HepG2 (cell line): ENCODE results near the gene IRS2. TPM values are rescaled to one million over a fixed set of nuclear protein-coding genes. Genes with fewer than 3 reads are reported as not detected.

ENCODE experiments used
- ATAC-seq: fragments of 200-7000 bp; cut with Tn5 transposase; 3 replicates; pipeline ENCODE4 v1.9.1; 2020; ENCODE audit warnings: mild to moderate bottlenecking, moderate library complexity
- BruUV-seq: library from RNA; stranded (reverse); fragments of 400-500 nt; replicated peaks from 2 replicates; lab custom pipeline; 2021; lab: Mats Ljungman, UMichigan
- CTCF ChIA-PET: fragments of 300-600 bp; formaldehyde crosslinking; extraction: SDS; loops from one replicate; lab custom pipeline; 2021; ENCODE audit warnings: low total read pairs, inconsistent platforms, low intra/inter-chr PET ratio; lab: Yijun Ruan, JAX
- POLR2A ChIA-PET: fragments of 350-600 bp; sonication (Branson Sonifier 250); formaldehyde crosslinking; loops from one replicate; lab custom pipeline; 2020; ENCODE audit warnings: antibody characterized with exemption, inconsistent platforms; lab: Yijun Ruan, JAX
- DNase-seq: peaks from one replicate; pipeline ENCODE4 v3.0.0-alpha.2; 2015; ENCODE audit warnings: low spot score
- FAIRE-seq: peaks from 3 replicates; lab custom pipeline; 2011; peaks lifted over from hg19 to GRCh38; lab: Jason Lieb, UNC
- H2AFZ ChIP-seq: one replicate; pipeline ENCODE4 v1.6.1; 2011; ENCODE audit warnings: low read length, inconsistent platforms
- H3K27ac ChIP-seq: fragments of 300-600 bp; 3 replicates; pipeline ENCODE4 v1.8.0; 2011; ENCODE audit warnings: mixed run types, mild to moderate bottlenecking, mixed read lengths, low read length, inconsistent platforms; ENCODE audit not compliant: insufficient read depth; ENCODE audit errors: extremely low read length
- H3K27me3 ChIP-seq, 2 experiments: fragments of 200-600 bp in 1 of 2; 2 replicates in 1 of 2; 3 replicates in 1 of 2; pipeline versions ENCODE4 v1.6.0 to v1.8.0; 2011; ENCODE audit warnings: low read length in 2 of 2, mild to moderate bottlenecking in 2 of 2, moderate library complexity in 2 of 2, inconsistent platforms in 1 of 2; ENCODE audit not compliant: insufficient read depth in 2 of 2, control insufficient read depth in 1 of 2
- H3K36me3 ChIP-seq, 2 experiments: fragments of 200-600 bp in 1 of 2; replicated peaks in 1 of 2; 2 replicates in 1 of 2; 3 replicates in 1 of 2; pipeline versions ENCODE4 v1.5.1 to v1.8.0; 2011; ENCODE audit warnings: low read length in 2 of 2, inconsistent platforms in 1 of 2; ENCODE audit not compliant: insufficient read depth in 2 of 2, control insufficient read depth in 1 of 2
- H3K4me1 ChIP-seq: 2 replicates; pipeline ENCODE4 v1.5.1; 2012; ENCODE audit warnings: low read length, inconsistent platforms; ENCODE audit not compliant: insufficient read depth
- H3K4me2 ChIP-seq: 2 replicates; pipeline ENCODE4 v1.6.0; 2011; ENCODE audit warnings: low read depth, low read length, inconsistent platforms
- H3K4me3 ChIP-seq, 3 experiments: fragments of 200-600 bp in 1 of 3; sonication (generic), shearing (Covaris generic) in 1 of 3; replicated peaks in 1 of 3; 2 replicates each; pipeline ENCODE4 v1.5.1; 2011 to 2016; ENCODE audit warnings: low read length in 3 of 3, inconsistent platforms in 2 of 3, low read depth in 2 of 3, mild to moderate bottlenecking in 2 of 3, control low read depth in 1 of 3, mixed read lengths in 1 of 3; ENCODE audit not compliant: insufficient read depth in 1 of 3
- H3K79me2 ChIP-seq: one replicate; pipeline ENCODE4 v1.6.1; 2011; ENCODE audit warnings: low read length, inconsistent platforms; ENCODE audit not compliant: insufficient read depth
- H3K9ac ChIP-seq: 2 replicates; pipeline ENCODE4 v1.6.0; 2011; ENCODE audit warnings: mild to moderate bottlenecking, low read depth, low read length, inconsistent platforms; ENCODE audit not compliant: insufficient read depth
- H3K9me3 ChIP-seq: 2 replicates; pipeline ENCODE4 v1.5.1; 2012; ENCODE audit warnings: mild to moderate bottlenecking, low read length
- H4K20me1 ChIP-seq: 2 replicates; pipeline ENCODE4 v1.6.0; 2011; ENCODE audit warnings: inconsistent platforms, mild to moderate bottlenecking, low read length, moderate library complexity; ENCODE audit not compliant: insufficient read depth
- ARNT2 ChIP-seq: sonication (generic); formaldehyde crosslinking; IDR thresholded peaks from 2 replicates; pipeline ENCODE4 v1.8.0; 2022; ENCODE audit warnings: mild to moderate bottlenecking, low read depth, missing genetic modification reagents, moderate library complexity
- ETV6 ChIP-seq: sonication (generic); formaldehyde crosslinking; conservative IDR thresholded peaks from 2 replicates; pipeline ENCODE4 v1.4.0; 2020; ENCODE audit warnings: missing genetic modification reagents
- GPN1 ChIP-seq: sonication (generic); formaldehyde crosslinking; IDR thresholded peaks from 2 replicates; pipeline ENCODE4 v1.5.1; 2020; ENCODE audit warnings: missing genetic modification reagents, borderline replicate concordance
- HNRNPK ChIP-seq: fragments of 200-400 bp; formaldehyde crosslinking; IDR thresholded peaks from 2 replicates; pipeline ENCODE4 v1.6.1; 2018; ENCODE audit warnings: low read length, low read depth, moderate library complexity, mild to moderate bottlenecking; ENCODE audit not compliant: poor library complexity, severe bottlenecking
- JUNB ChIP-seq: sonication (generic); formaldehyde crosslinking; IDR thresholded peaks from 2 replicates; pipeline ENCODE4 v1.8.0; 2022; ENCODE audit warnings: missing genetic modification reagents, mild to moderate bottlenecking, borderline replicate concordance
- KAT7 ChIP-seq: IDR thresholded peaks from 2 replicates; pipeline ENCODE4 v1.6.1; 2018; ENCODE audit warnings: borderline replicate concordance, missing compliant biosample characterization
- MTA3 ChIP-seq: sonication (generic); formaldehyde crosslinking; IDR thresholded peaks from 2 replicates; pipeline ENCODE4 v1.4.0; 2020; ENCODE audit warnings: missing genetic modification reagents
- TARDBP ChIP-seq: sonication (generic); formaldehyde crosslinking; IDR thresholded peaks from 2 replicates; pipeline ENCODE4 v1.8.0; 2022; ENCODE audit warnings: mild to moderate bottlenecking, missing genetic modification reagents
- ZC3H13 ChIP-seq: sonication (generic); formaldehyde crosslinking; IDR thresholded peaks from 2 replicates; pipeline ENCODE4 v1.8.1; 2023; ENCODE audit warnings: mild to moderate bottlenecking, missing genetic modification reagents, moderate library complexity
- ZNF143 ChIP-seq: sonication (generic); formaldehyde crosslinking; IDR thresholded peaks from 2 replicates; pipeline ENCODE4 v1.4.0; 2020; ENCODE audit warnings: missing genetic modification reagents
- ZNF20 ChIP-seq: sonication (generic); formaldehyde crosslinking; IDR thresholded peaks from 2 replicates; pipeline ENCODE4 v1.4.0; 2020; ENCODE audit warnings: mild to moderate bottlenecking, moderate library complexity, missing genetic modification reagents
- ZNF607 ChIP-seq: sonication (generic); formaldehyde crosslinking; IDR thresholded peaks from 2 replicates; pipeline ENCODE4 v1.5.1; 2020; ENCODE audit warnings: missing genetic modification reagents, mild to moderate bottlenecking, borderline replicate concordance
- WGBS: methylation state at CpG from one replicate; pipeline ENCODE4 v1.1.6; 2017; ENCODE audit warnings: low lambda C conversion rate; 5-methylcytosine and 5-hydroxymethylcytosine counted together
- in situ Hi-C: cut with HindIII; loops from 2 replicates; pipeline ENCODE4 v1.10.0; 2017; ENCODE audit warnings: low pct_unique_long_range_greater_than_20kb; ENCODE audit not compliant: extremely low pct_ligation_motif_present
- intact Hi-C: fragments of 100-400 bp; cut with micrococcal nuclease; formaldehyde crosslinking; loops from one replicate; pipeline ENCODE4 v1.10.0; 2022; ENCODE audit not compliant: unreplicated experiment
- polyA plus RNA-seq, 8 experiments: library from polyadenylated mRNA; depleted of rRNA in 3 of 8; stranded (reverse) in 7 of 8; unstranded in 1 of 8; fragments of >200 nt; fragmentation: Illumina TruSeq in 4 of 8; extraction: Trizol in 4 of 8; gene quantifications; 2 replicates each; pipeline versions ENCODE4 v1.2.1 to v1.2.3, GENCODE V29; 2011 to 2016; ENCODE audit warnings: low read depth in 4 of 8, missing spikeins in 1 of 8, mixed read lengths in 1 of 8; ENCODE audit not compliant: insufficient read depth in 1 of 8
- total RNA-seq, 5 experiments: library from RNA; depleted of rRNA; stranded (reverse); fragments of >200 nt; fragmentation: Illumina TruSeq; extraction: Trizol; gene quantifications; 2 replicates each; pipeline ENCODE4 v1.2.3, GENCODE V29; 2016; ENCODE audit warnings: low read depth in 1 of 5
- TF ChIP-seq, protein P1 (sequence below): sonication (generic); formaldehyde crosslinking; IDR thresholded peaks from 2 replicates; pipeline ENCODE4 v1.5.0; 2020; ENCODE audit warnings: missing genetic modification reagents

IRS2 gene
- total and polyA plus RNA-seq, 2 of the 13 experiments (the other 11 are each of a cell fraction or from before 2014, with no cell fraction given): 0.02 to 0.04 TPM

DNA sequence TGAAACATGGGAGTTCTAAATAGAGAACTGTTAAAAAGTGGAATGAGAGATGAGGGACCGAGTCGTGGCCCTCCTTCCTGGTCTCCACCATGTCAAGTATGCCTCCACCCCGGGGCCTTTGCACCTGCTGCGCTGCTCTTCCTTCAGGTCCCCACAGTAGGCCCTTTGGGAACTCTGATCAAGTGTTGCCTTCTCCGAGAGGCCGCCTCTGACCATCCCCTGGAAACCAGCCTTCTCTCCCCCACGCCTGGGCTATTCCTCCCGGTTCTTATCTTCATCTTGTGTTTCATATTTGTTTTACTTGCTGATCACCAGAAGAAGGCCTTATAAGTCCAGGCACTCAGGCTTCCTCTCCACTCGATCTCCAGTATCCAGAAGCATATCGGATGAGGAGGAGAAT lies 40.0 kb downstream of the IRS2 start (continued):
- TF ChIP-seq ZNF607 (CRISPR knock-in tag) (no peak), ZNF20 (no peak), MTA3 (CRISPR knock-in tag) (no peak), GPN1 (no peak), TARDBP (CRISPR knock-in tag) (no peak), KAT7 (CRISPR knock-in tag) (no peak), JUNB (CRISPR knock-in tag) (no peak), ZNF143 (CRISPR knock-in tag) (no peak)
- TF ChIP-seq, protein P1, sequence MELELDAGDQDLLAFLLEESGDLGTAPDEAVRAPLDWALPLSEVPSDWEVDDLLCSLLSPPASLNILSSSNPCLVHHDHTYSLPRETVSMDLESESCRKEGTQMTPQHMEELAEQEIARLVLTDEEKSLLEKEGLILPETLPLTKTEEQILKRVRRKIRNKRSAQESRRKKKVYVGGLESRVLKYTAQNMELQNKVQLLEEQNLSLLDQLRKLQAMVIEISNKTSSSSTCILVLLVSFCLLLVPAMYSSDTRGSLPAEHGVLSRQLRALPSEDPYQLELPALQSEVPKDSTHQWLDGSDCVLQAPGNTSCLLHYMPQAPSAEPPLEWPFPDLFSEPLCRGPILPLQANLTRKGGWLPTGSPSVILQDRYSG (CRISPR knock-in tag): no peak

DNA sequence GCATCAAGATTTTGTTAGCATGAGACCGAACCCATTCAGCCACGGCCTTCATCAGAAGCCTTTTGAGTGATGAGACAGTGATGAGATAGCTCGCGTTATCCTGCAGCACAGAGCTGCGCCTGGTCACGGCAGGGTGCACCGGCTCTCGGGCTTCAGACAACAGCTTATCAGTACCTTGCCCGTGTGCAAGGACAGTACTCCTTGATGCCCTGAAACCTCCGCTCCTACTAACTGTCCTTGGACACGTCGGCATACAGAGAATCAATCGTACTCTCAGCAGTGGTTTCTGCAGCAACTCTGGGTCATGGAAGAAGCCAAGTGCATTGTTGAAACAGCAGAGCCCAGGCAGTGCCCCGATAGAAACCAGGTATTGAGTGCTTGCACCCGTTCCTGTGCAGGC lies 40.7 kb downstream of the IRS2 start:
- Histone ChIP-seq H3K27me3 (no peaks in the 10 kb centered on the region; a peak in 1 of 5 replicates), H3K9me3 (no peaks in the 10 kb centered on the region), H3K4me1 (no peaks in the 10 kb centered on the region), H3K4me3 (no peak overlapping the region), H3K4me2 (no peak overlapping the region), H3K9ac (no peak overlapping the region), H4K20me1 (no peaks in the 10 kb centered on the region), H3K79me2 (no peaks in the 10 kb centered on the region), H3K27ac (no peak overlapping the region), H2AFZ (no peak overlapping the region), H3K36me3 (no peaks in the 10 kb centered on the region)
- FAIRE-seq (no peak), DNase-seq (no peak), ATAC-seq (no peak)
- in situ Hi-C loops: no loop called here
- ChIA-PET CTCF (no interaction called here), POLR2A (no interaction called here)
- WGBS: 77% methylated on average over 14 of the region's 15 CpGs
- intact Hi-C loops: no loop called here
- no TSS peak for BruUV-seq
- TF ChIP-seq ZC3H13 (CRISPR knock-in tag) (no peak), HNRNPK (no peak), ARNT2 (CRISPR knock-in tag) (no peak), ETV6 (CRISPR knock-in tag) (no peak)
